OCI-LY1 (cell line): ENCODE results near the gene DNLZ.

Experiments
- H2AFZ ChIP-seq: fragments of 200-600 bp; sonication (generic), shearing (Covaris generic); 2 replicates; pipeline ENCODE4 v1.6.0; 2014; ENCODE audit warnings: antibody characterized with exemption, mild to moderate bottlenecking, low read length
- H3F3A ChIP-seq: fragments of 200-600 bp; sonication (generic), shearing (Covaris generic); 2 replicates; pipeline ENCODE4 v1.6.0; 2014; ENCODE audit warnings: mild to moderate bottlenecking, antibody characterized with exemption, low read length, moderate library complexity; ENCODE audit not compliant: insufficient read depth
- H3K27ac ChIP-seq: fragments of 200-600 bp; sonication (generic); 2 replicates; pipeline ENCODE4 v1.5.1; 2014; ENCODE audit warnings: low read length, mixed run types, mild to moderate bottlenecking, low read depth; ENCODE audit not compliant: poor library complexity, severe bottlenecking
- H3K27me3 ChIP-seq: fragments of 200-600 bp; sonication (generic); 2 replicates; pipeline ENCODE4 v1.6.0; 2014; ENCODE audit warnings: antibody characterized with exemption, mild to moderate bottlenecking, low read length, moderate library complexity; ENCODE audit not compliant: insufficient read depth
- H3K36me3 ChIP-seq: fragments of 200-600 bp; sonication (generic); 2 replicates; pipeline ENCODE4 v1.6.1; 2014; ENCODE audit warnings: mild to moderate bottlenecking, antibody characterized with exemption, low read length, moderate library complexity, mixed read lengths; ENCODE audit not compliant: insufficient read depth
- H3K4me1 ChIP-seq: fragments of 200-600 bp; sonication (generic); 2 replicates; pipeline ENCODE4 v1.5.1; 2014; ENCODE audit warnings: mild to moderate bottlenecking, low read length, moderate library complexity; ENCODE audit not compliant: insufficient read depth, severe bottlenecking
- H3K4me2 ChIP-seq: fragments of 200-600 bp; sonication (generic), shearing (Covaris generic); 2 replicates; pipeline ENCODE4 v1.6.1; 2014; ENCODE audit warnings: low read length
- H3K4me3 ChIP-seq: fragments of 200-600 bp; sonication (generic); 2 replicates; pipeline ENCODE4 v1.5.1; 2014; ENCODE audit warnings: low read length, low read depth, mild to moderate bottlenecking, mixed read lengths; ENCODE audit not compliant: poor library complexity, severe bottlenecking
- H3K79me2 ChIP-seq: fragments of 200-600 bp; shearing (Covaris generic); 2 replicates; pipeline ENCODE4 v1.6.1; 2016; ENCODE audit warnings: mixed run types, low read length, mixed read lengths; ENCODE audit not compliant: insufficient read depth
- H3K9ac ChIP-seq: fragments of 200-600 bp; sonication (generic), shearing (Covaris generic); 2 replicates; pipeline ENCODE4 v1.6.1; 2014; ENCODE audit warnings: mild to moderate bottlenecking, low read length, mixed read lengths
- H3K9me2 ChIP-seq: fragments of 200-600 bp; sonication (generic), shearing (Covaris generic); 2 replicates; pipeline ENCODE4 v1.6.1; 2014; ENCODE audit warnings: low read depth, mild to moderate bottlenecking, low read length, mixed read lengths
- H3K9me3 ChIP-seq: fragments of 200-600 bp; shearing (Covaris generic); 2 replicates; pipeline ENCODE4 v1.6.1; 2014; ENCODE audit warnings: low read length, mixed read lengths
- H4K20me1 ChIP-seq: fragments of 200-600 bp; sonication (generic), shearing (Covaris generic); 2 replicates; pipeline ENCODE4 v1.6.0; 2016; ENCODE audit warnings: mild to moderate bottlenecking, low read length; ENCODE audit not compliant: insufficient read depth
- EZH2 ChIP-seq: fragments of 200-600 bp; sonication (generic), shearing (Covaris generic); IDR thresholded peaks from 2 replicates; pipeline ENCODE4 v1.8.0; 2017; ENCODE audit warnings: borderline replicate concordance, mixed run types, mild to moderate bottlenecking, antibody characterized with exemption, low read length, moderate library complexity, mixed read lengths
- TF ChIP-seq, protein P1 (sequence below): fragments of 200-600 bp; sonication (generic), shearing (Covaris generic); IDR thresholded peaks from 2 replicates; pipeline ENCODE4 v1.5.1; 2017; ENCODE audit warnings: mild to moderate bottlenecking, antibody characterized with exemption, low read length, moderate library complexity, mixed read lengths

DNLZ gene

DNA sequence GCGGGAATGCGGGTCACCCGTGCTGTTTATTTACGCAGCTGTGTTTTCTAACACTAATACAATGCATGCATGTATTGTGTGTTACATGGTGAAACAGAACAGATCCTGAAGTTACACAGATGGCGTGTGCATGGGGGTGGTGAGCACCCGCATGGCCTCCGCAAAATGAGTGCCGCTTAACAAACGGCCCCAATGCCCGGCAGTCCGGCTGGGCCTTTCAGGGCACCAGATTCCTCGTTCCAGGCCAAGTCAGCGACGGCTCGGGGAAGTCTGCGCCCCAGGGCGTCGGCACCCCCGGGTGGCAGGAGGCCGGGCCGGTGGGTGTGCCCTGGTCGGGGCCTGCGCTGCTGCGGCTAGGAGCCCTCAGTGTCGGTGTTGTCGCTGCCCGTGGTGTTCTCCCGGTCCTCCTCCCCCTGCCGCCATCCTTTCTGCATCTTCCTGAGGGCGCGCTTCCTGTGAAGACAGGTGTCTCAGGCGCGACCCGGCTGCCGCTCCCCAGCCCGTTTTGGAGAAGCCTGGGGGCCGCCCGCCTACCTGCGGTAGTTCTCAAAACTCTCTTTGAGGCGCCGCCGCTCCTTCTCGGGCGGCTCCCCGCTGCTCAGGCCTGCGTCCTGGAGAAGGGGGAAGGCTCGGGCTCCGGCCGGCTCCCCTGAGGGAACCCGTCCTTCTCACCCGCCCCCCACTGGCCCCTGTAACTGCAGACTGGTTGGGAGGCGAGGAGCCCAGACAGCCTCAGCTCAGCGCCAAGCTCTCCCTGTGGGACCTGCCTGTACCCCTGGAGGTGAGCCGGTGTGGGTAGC lies 605 bp upstream of the DNLZ start:
- H3K27ac ChIP-seq, result no peak overlapping the region
- H3F3A ChIP-seq, result no peaks in the 10 kb centered on the region
- no peaks in the 10 kb centered on the region for H4K20me1 ChIP-seq
- no peak overlapping the region for H2AFZ ChIP-seq
- H3K9ac ChIP-seq, result no peak overlapping the region
- no peaks in the 10 kb centered on the region for H3K79me2 ChIP-seq
- H3K4me3 ChIP-seq, result peak overlapping the region; percentile 75
- no peaks in the 10 kb centered on the region for H3K9me2 ChIP-seq
- H3K4me1 ChIP-seq, result peaks cover 11% of the 10 kb centered on the region
- no peaks in the 10 kb centered on the region; the same call in 1 of the 2 replicates for H3K36me3 ChIP-seq
- H3K4me2 ChIP-seq, result peak overlapping the region; percentile 62
- no peaks in the 10 kb centered on the region; the same call in 1 of the 2 replicates for H3K27me3 ChIP-seq
- TF ChIP-seq, protein P1, sequence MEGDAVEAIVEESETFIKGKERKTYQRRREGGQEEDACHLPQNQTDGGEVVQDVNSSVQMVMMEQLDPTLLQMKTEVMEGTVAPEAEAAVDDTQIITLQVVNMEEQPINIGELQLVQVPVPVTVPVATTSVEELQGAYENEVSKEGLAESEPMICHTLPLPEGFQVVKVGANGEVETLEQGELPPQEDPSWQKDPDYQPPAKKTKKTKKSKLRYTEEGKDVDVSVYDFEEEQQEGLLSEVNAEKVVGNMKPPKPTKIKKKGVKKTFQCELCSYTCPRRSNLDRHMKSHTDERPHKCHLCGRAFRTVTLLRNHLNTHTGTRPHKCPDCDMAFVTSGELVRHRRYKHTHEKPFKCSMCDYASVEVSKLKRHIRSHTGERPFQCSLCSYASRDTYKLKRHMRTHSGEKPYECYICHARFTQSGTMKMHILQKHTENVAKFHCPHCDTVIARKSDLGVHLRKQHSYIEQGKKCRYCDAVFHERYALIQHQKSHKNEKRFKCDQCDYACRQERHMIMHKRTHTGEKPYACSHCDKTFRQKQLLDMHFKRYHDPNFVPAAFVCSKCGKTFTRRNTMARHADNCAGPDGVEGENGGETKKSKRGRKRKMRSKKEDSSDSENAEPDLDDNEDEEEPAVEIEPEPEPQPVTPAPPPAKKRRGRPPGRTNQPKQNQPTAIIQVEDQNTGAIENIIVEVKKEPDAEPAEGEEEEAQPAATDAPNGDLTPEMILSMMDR, result no peak
- TF ChIP-seq EZH2, result no peak
- H3K9me3 ChIP-seq, result no peaks in the 10 kb centered on the region

DNA sequence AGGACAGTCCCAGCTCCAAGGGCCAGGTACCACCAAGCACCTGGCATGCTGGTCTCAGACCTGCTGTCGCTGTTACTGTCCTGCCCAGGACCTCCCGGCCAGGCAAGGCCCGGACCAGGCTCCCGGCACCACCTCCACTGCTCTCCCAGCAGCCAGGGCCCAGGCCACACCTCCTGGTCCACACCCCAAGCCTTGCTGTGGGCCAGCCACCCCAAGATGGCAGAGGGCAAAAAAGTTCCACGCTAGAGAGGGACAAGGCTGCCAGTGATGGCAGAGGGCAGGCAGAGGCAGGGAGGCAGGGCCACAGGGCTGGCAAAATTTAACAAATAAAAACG lies 1.1 kb downstream of the DNLZ start:
- H3K4me1 ChIP-seq, result peaks cover 11% of the 10 kb centered on the region

DNA sequence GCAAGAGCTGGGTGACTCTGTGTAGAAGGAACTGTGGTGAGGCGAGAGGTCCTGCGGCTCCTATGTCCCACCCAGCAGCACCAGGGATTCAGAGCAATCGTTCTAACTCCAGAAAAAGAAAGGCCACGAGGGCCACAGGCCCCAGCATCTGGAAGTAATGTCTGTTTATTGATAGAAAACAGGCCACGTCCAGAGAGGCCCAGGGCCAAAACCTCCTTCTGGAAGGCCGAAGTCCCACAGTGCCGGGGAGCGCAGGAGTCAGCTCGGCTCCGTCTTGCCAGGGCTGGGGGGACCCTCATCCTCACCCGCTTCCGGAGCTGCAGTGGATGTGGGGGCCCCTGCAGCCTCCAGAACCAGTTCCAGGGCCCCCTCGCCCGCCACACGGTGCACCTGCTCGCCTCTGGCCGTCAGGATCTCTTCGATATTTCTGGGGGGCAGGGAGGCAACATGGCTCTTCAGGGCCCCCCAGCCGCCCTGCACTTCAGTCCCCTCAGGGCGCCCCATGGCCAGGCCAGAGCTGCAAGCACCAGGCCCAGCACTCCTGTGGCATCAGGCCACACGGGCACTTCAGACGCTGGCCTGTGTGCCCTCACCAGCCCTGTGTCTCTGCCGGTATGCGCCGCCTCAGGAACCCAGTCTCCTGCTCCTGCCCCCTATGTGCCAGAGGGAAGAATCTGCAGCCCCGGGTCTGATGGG lies 1.6 kb downstream of the DNLZ start:
- no peak overlapping the region for H3K4me2 ChIP-seq

More for the DNA sequence above, 1.1 kb downstream of the DNLZ start:
- H3K27ac ChIP-seq, result no peak overlapping the region
- no peaks in the 10 kb centered on the region for H3K79me2 ChIP-seq
- H3F3A ChIP-seq, result no peaks in the 10 kb centered on the region
- no peaks in the 10 kb centered on the region for H3K9me3 ChIP-seq
- no peaks in the 10 kb centered on the region; the same call in 1 of the 2 replicates for H3K36me3 ChIP-seq
- H4K20me1 ChIP-seq, result no peaks in the 10 kb centered on the region
- H3K9me2 ChIP-seq, result no peaks in the 10 kb centered on the region
- no peak for TF ChIP-seq EZH2
- TF ChIP-seq, protein P1, result no peak
- H3K9ac ChIP-seq, result no peak overlapping the region
- no peaks in the 10 kb centered on the region; the same call in 1 of the 2 replicates for H3K27me3 ChIP-seq
- H3K4me2 ChIP-seq, result peak overlapping the region; percentile 48
- no peak overlapping the region for H2AFZ ChIP-seq
- peak overlapping the region; percentile 75 for H3K4me3 ChIP-seq

More for the DNA sequence above, 1.6 kb downstream of the DNLZ start:
- H3F3A ChIP-seq, result no peaks in the 10 kb centered on the region
- H3K9ac ChIP-seq, result no peak overlapping the region
- TF ChIP-seq, protein P1, result no peak
- no peak for TF ChIP-seq EZH2
- no peaks in the 10 kb centered on the region for H3K9me2 ChIP-seq
- H2AFZ ChIP-seq, result no peak overlapping the region
- H4K20me1 ChIP-seq, result no peaks in the 10 kb centered on the region
- no peaks in the 10 kb centered on the region for H3K79me2 ChIP-seq
- peaks cover 11% of the 10 kb centered on the region for H3K4me1 ChIP-seq
- no peaks in the 10 kb centered on the region for H3K9me3 ChIP-seq
- H3K27ac ChIP-seq, result no peak overlapping the region
- peaks cover under 1% of the 10 kb centered on the region; the same call in 1 of the 2 replicates for H3K27me3 ChIP-seq
- no peak overlapping the region for H3K4me3 ChIP-seq
- no peaks in the 10 kb centered on the region; the same call in 1 of the 2 replicates for H3K36me3 ChIP-seq
